K562 (cell line): Measurements from ENCODE around the gene POLK. TPM values are rescaled to one million over a fixed set of nuclear protein-coding genes. Genes with fewer than 3 reads are reported as not detected.
A peak's percentile ranks its signal among the peaks of the same experiment; 100 is the strongest.

ENCODE experiments used
- ARID3A ChIP-seq: IDR thresholded peaks from 2 replicates; pipeline ENCODE4 v1.6.1; 2012; ENCODE audit warnings: low read depth, low read length, improper control_type of control experiment, borderline replicate concordance
- ATF2 ChIP-seq: sonication (generic); formaldehyde crosslinking; IDR thresholded peaks from 2 replicates; pipeline ENCODE4 v1.8.1; 2022; ENCODE audit warnings: missing genetic modification reagents
- CBX5 ChIP-seq: IDR thresholded peaks from 2 replicates; pipeline ENCODE4 v1.6.1; 2014; ENCODE audit warnings: low read depth, borderline replicate concordance
- CCNT2 ChIP-seq: IDR thresholded peaks from 2 replicates; pipeline ENCODE4 v1.6.1; 2011; ENCODE audit warnings: borderline replicate concordance, low read depth, mild to moderate bottlenecking, moderate library complexity, mixed read lengths, low read length; ENCODE audit not compliant: insufficient read length; ENCODE audit errors: extremely low read depth
- DPF2 ChIP-seq: fragments of 450-650 bp; IDR thresholded peaks from 2 replicates; pipeline ENCODE4 v1.6.1; 2016
- ELF4 ChIP-seq: fragments of 450-650 bp; formaldehyde crosslinking; IDR thresholded peaks from 2 replicates; pipeline ENCODE4 v1.4.0; 2022; ENCODE audit warnings: missing genetic modification characterization
- ETS2 ChIP-seq: IDR thresholded peaks from 2 replicates; pipeline ENCODE4 v1.6.1; 2016; ENCODE audit warnings: borderline replicate concordance, missing genetic modification characterization, mild to moderate bottlenecking, moderate library complexity, missing compliant biosample characterization; ENCODE audit not compliant: poor library complexity, severe bottlenecking
- ETV1 ChIP-seq: fragments of 450-650 bp; conservative IDR thresholded peaks from 2 replicates; pipeline ENCODE4 v1.6.1; 2016; ENCODE audit warnings: missing genetic modification characterization, control low read depth, low read depth, missing compliant biosample characterization
- FOXA3 ChIP-seq, 2 experiments: fragments of 450-650 bp in 1 of 2; sonication (generic) in 1 of 2; formaldehyde crosslinking; IDR thresholded peaks in 1 of 2; conservative IDR thresholded peaks in 1 of 2; 2 replicates each; pipeline versions ENCODE4 v1.4.0 to v1.8.0; 2020 to 2022; ENCODE audit warnings: mild to moderate bottlenecking in 2 of 2, missing genetic modification reagents in 1 of 2
- FOXJ2 ChIP-seq: fragments of 200-800 bp; sonication (Bioruptor generic); IDR thresholded peaks from 2 replicates; pipeline ENCODE4 v1.6.1; 2016; ENCODE audit warnings: missing genetic modification characterization, missing compliant biosample characterization
- FOXM1 ChIP-seq, 2 experiments: fragments of 450-650 bp in 1 of 2; sonication (generic) in 1 of 2; formaldehyde crosslinking in 1 of 2; IDR thresholded peaks; 2 replicates each; pipeline versions ENCODE4 v1.6.1 to v1.9.0; 2017 to 2022; ENCODE audit warnings: low read depth in 2 of 2, mild to moderate bottlenecking in 2 of 2, missing genetic modification reagents in 1 of 2, moderate library complexity in 1 of 2
- HDAC2 ChIP-seq: fragments of 450-650 bp; IDR thresholded peaks from 2 replicates; pipeline ENCODE4 v1.6.1; 2016; ENCODE audit warnings: mild to moderate bottlenecking
- KLF1 ChIP-seq: fragments of 450-650 bp; IDR thresholded peaks from 2 replicates; pipeline ENCODE4 v1.6.1; 2016; ENCODE audit warnings: missing genetic modification characterization, missing compliant biosample characterization
- MEIS2 ChIP-seq: fragments of 450-650 bp; IDR thresholded peaks from 2 replicates; pipeline ENCODE4 v1.6.1; 2014; ENCODE audit warnings: mild to moderate bottlenecking; ENCODE audit not compliant: partially characterized antibody
- MTA2 ChIP-seq: fragments of 450-650 bp; IDR thresholded peaks from 2 replicates; pipeline ENCODE4 v1.6.1; 2016; ENCODE audit warnings: low read depth
- MTF1 ChIP-seq: fragments of 250-450 bp; sonication (Bioruptor Pico); IDR thresholded peaks from 2 replicates; pipeline ENCODE4 v1.9.0; 2021; ENCODE audit warnings: moderate library complexity, mild to moderate bottlenecking, inconsistent platforms, borderline replicate concordance
- NFE2 ChIP-seq: IDR thresholded peaks from 2 replicates; pipeline ENCODE4 v1.6.1; 2014; ENCODE audit warnings: antibody characterized with exemption, low read depth
- NFIC ChIP-seq: fragments of 450-650 bp; IDR thresholded peaks from 2 replicates; pipeline ENCODE4 v1.6.1; 2017; ENCODE audit warnings: mild to moderate bottlenecking, inconsistent platforms
- PYGO2 ChIP-seq: fragments of 450-650 bp; IDR thresholded peaks from 2 replicates; pipeline ENCODE4 v1.6.1; 2016; ENCODE audit warnings: mild to moderate bottlenecking, missing genetic modification characterization, moderate library complexity, missing compliant biosample characterization
- RCOR1 ChIP-seq, 2 experiments: IDR thresholded peaks; 2 replicates each; pipeline ENCODE4 v1.6.1; 2012; ENCODE audit warnings: low read depth in 2 of 2, low read length in 2 of 2, borderline replicate concordance in 1 of 2, improper control_type of control experiment in 1 of 2
- SOX6 ChIP-seq: fragments of 450-650 bp; IDR thresholded peaks from 2 replicates; pipeline ENCODE4 v1.6.1; 2014; ENCODE audit warnings: mild to moderate bottlenecking
- TAL1 ChIP-seq: fragments of 450-650 bp; IDR thresholded peaks from 2 replicates; pipeline ENCODE4 v1.6.1; 2016; ENCODE audit warnings: mild to moderate bottlenecking
- USF2 ChIP-seq: sonication (generic); formaldehyde crosslinking; IDR thresholded peaks from 2 replicates; pipeline ENCODE4 v1.5.0; 2020; ENCODE audit warnings: missing genetic modification reagents
- ZNF143 ChIP-seq: sonication (generic); formaldehyde crosslinking; IDR thresholded peaks from 2 replicates; pipeline ENCODE4 v1.9.0; 2022; ENCODE audit warnings: mild to moderate bottlenecking, missing genetic modification reagents
- ZNF146 ChIP-seq: IDR thresholded peaks from one replicate; pipeline ENCODE4 v1.6.1; 2018; ENCODE audit warnings: missing compliant biosample characterization; ENCODE audit not compliant: unreplicated experiment
- polyA plus RNA-seq, 8 experiments: library from polyadenylated mRNA; depleted of rRNA in 4 of 8; stranded (reverse) in 5 of 8; unstranded in 3 of 8; fragments of >200 nt; fragmentation: Nextera tagmentation in 2 of 8; fragmentation: Illumina TruSeq in 1 of 8; extraction: Ambion mirVana in 2 of 8; extraction: Trizol in 1 of 8; gene quantifications; 2 replicates each; pipeline versions ENCODE4 v1.2.1 to v1.2.3, GENCODE V29; 2011 to 2014; ENCODE audit warnings: inconsistent platforms in 1 of 8, missing spikeins in 1 of 8
- total RNA-seq, 7 experiments: library from RNA; depleted of rRNA in 6 of 7; stranded (reverse); fragments of >200 nt in 6 of 7; fragmentation: Illumina TruSeq in 2 of 7; extraction: Trizol in 2 of 7; gene quantifications; 2 replicates each; pipeline versions ENCODE4 v1.2.1 to v1.2.3, GENCODE V29; 2011 to 2021; ENCODE audit warnings: low replicate concordance in 1 of 7

POLK gene
- total and polyA plus RNA-seq, 9 of the 15 experiments (the other 6 are each of a cell fraction or from before 2014, with no cell fraction given): 6.1 to 31.6 (median 16.5) TPM

- no peak for TF ChIP-seq ZNF146
- no peak for TF ChIP-seq KLF1
- TF ChIP-seq USF2 (CRISPR knock-in tag): no peak
- TF ChIP-seq RCOR1 (IDR thresholded peaks at IDR 0.05; ENCODE audit: borderline replicate concordance in 1 of 2, low read depth in 2 of 2, low read length in 2 of 2): peak; percentile 31 to 91; a peak in 3 of 4 replicates
- peak; percentile 89 for TF ChIP-seq MEIS2
- peak; percentile 59; the same call in 1 of the 2 replicates for TF ChIP-seq MTA2
- no peak for TF ChIP-seq PYGO2 (tag)
- TF ChIP-seq CCNT2: peak; percentile 70
- TF ChIP-seq ETS2 (tag): no peak
- TF ChIP-seq NFE2: peak; percentile 2; the same call in 1 of the 2 replicates
- TF ChIP-seq ZNF143 (CRISPR knock-in tag): no peak
- peak; percentile 45; the same call in 1 of the 2 replicates for TF ChIP-seq FOXJ2 (tag)
- no peak for TF ChIP-seq ETV1 (tag)
- TF ChIP-seq DPF2: peak; percentile 58
- TF ChIP-seq ELF4: 0 out of 2 replicates have a peak, but pooled peaks have one; percentile 39
- TF ChIP-seq NFIC: peak; percentile 36; the same call in 1 of the 2 replicates
- TF ChIP-seq SOX6: peak; percentile 42; the same call in 1 of the 2 replicates
- TF ChIP-seq CBX5: no peak
- TF ChIP-seq HDAC2: peak; percentile 49; the same call in 1 of the 2 replicates
- no peak for TF ChIP-seq FOXA3 (CRISPR knock-in tag; conservative IDR thresholded peaks at IDR 0.05 in 1 of 2, IDR thresholded peaks at IDR 0.05 in 1 of 2)
- peak; percentile 75 for TF ChIP-seq ARID3A
- TF ChIP-seq TAL1: peak; percentile 65
- no peak for TF ChIP-seq ATF2 (CRISPR knock-in tag)
- no peak for TF ChIP-seq MTF1 (CRISPR knock-in tag)
- TF ChIP-seq FOXM1 (IDR thresholded peaks at IDR 0.05; ENCODE audit: low read depth): peak; percentile 52; the same call in 1 of the 2 replicates
- no peak for TF ChIP-seq FOXM1 (CRISPR knock-in tag; IDR thresholded peaks at IDR 0.05; ENCODE audit: low read depth)
These were observed 108.7 kb downstream of the POLK start (continued) for GRCh38 chr5:75620184-75620959.
